GM12878 (cell line): ENCODE results near the gene SHB. TPM values are rescaled to one million over a fixed set of nuclear protein-coding genes. Genes with fewer than 3 reads are reported as not detected.

Experiments used
- MYC ChIP-seq: IDR thresholded peaks from 2 replicates; pipeline ENCODE4 v1.6.1; 2011; ENCODE audit warnings: mild to moderate bottlenecking, low read length, moderate library complexity, inconsistent platforms; ENCODE audit not compliant: insufficient read depth, insufficient replicate concordance, insufficient read length, severe bottlenecking
- NR2C1 ChIP-seq: fragments of 450-650 bp; IDR thresholded peaks from 2 replicates; pipeline ENCODE4 v1.6.1; 2017; ENCODE audit warnings: antibody characterized with exemption, mild to moderate bottlenecking, moderate library complexity
- SMC3 ChIP-seq: IDR thresholded peaks from 2 replicates; pipeline ENCODE4 v1.6.1; 2011; ENCODE audit warnings: low read length, improper control_type of control experiment, borderline replicate concordance
- SPI1 ChIP-seq: IDR thresholded peaks from 2 replicates; pipeline ENCODE4 v1.6.1; 2011; ENCODE audit warnings: low read depth, mild to moderate bottlenecking, low read length, moderate library complexity, borderline replicate concordance; ENCODE audit not compliant: insufficient read depth
- polyA plus RNA-seq, 11 experiments: library from polyadenylated mRNA; depleted of rRNA in 4 of 11; unstranded in 6 of 11; stranded (reverse) in 5 of 11; fragments of >200 nt; fragmentation: Nextera tagmentation in 4 of 11; fragmentation: Illumina TruSeq in 1 of 11; extraction: Ambion mirVana in 4 of 11; extraction: Trizol in 1 of 11; gene quantifications; 1 replicate in 1 of 11; 2 replicates in 10 of 11; pipeline versions ENCODE4 v1.2.1 to v1.2.3, GENCODE V29; 2011 to 2016; ENCODE audit warnings: inconsistent platforms in 2 of 11, missing spikeins in 2 of 11, low read depth in 1 of 11
- total RNA-seq, 4 experiments: library from RNA; depleted of rRNA in 3 of 4; stranded (reverse); fragments of >200 nt in 3 of 4; fragmentation: Illumina TruSeq in 1 of 4; extraction: Trizol in 1 of 4; gene quantifications; 2 replicates each; pipeline versions ENCODE4 v1.2.1 to v1.2.3, GENCODE V29; 2013 to 2021
- TF ChIP-seq, protein P1 (sequence below): fragments of 450-650 bp; formaldehyde crosslinking; IDR thresholded peaks from 2 replicates; pipeline ENCODE4 v1.4.0; 2022; ENCODE audit warnings: mild to moderate bottlenecking, moderate library complexity
- TF ChIP-seq, protein P2 (sequence below): IDR thresholded peaks from 2 replicates; pipeline ENCODE4 v1.6.1; 2012; ENCODE audit warnings: mild to moderate bottlenecking, low read depth, low read length
- TF ChIP-seq, protein P3 (sequence below): IDR thresholded peaks from 2 replicates; pipeline ENCODE4 v1.6.1; 2011; ENCODE audit warnings: borderline replicate concordance, low read depth, mild to moderate bottlenecking, moderate library complexity, mixed read lengths, low read length; ENCODE audit not compliant: insufficient read depth; ENCODE audit errors: extremely low read length

Gene SHB
- total and polyA plus RNA-seq, 10 of the 15 experiments (the other 5 are each of a cell fraction or from before 2014, with no cell fraction given), result 0.29 to 6.2 (median 1.3) TPM

DNA sequence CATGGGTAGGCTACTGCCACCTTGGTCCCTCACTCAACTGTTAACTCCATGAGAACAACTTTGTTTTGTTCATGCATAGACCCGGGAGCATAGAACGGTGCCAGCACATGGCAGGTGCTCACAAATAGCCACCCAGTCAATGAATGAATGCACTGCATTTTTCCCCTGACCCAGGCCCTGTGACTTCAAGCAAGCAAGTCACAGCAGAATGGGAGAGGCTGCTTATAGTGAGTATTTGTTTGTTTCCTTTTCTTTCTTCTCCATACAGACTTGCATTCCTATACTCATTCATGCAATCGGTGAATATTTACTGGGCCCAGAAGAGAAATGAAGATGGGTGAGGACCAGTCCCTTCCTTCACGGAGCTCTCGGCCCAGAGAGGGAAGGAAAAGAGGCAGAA lies 62.0 kb downstream of the SHB start (continued):
- TF ChIP-seq NR2C1 (no peak), SMC3 (no peak), MYC (no peak), SPI1 (no peak)
- TF ChIP-seq, protein P1, sequence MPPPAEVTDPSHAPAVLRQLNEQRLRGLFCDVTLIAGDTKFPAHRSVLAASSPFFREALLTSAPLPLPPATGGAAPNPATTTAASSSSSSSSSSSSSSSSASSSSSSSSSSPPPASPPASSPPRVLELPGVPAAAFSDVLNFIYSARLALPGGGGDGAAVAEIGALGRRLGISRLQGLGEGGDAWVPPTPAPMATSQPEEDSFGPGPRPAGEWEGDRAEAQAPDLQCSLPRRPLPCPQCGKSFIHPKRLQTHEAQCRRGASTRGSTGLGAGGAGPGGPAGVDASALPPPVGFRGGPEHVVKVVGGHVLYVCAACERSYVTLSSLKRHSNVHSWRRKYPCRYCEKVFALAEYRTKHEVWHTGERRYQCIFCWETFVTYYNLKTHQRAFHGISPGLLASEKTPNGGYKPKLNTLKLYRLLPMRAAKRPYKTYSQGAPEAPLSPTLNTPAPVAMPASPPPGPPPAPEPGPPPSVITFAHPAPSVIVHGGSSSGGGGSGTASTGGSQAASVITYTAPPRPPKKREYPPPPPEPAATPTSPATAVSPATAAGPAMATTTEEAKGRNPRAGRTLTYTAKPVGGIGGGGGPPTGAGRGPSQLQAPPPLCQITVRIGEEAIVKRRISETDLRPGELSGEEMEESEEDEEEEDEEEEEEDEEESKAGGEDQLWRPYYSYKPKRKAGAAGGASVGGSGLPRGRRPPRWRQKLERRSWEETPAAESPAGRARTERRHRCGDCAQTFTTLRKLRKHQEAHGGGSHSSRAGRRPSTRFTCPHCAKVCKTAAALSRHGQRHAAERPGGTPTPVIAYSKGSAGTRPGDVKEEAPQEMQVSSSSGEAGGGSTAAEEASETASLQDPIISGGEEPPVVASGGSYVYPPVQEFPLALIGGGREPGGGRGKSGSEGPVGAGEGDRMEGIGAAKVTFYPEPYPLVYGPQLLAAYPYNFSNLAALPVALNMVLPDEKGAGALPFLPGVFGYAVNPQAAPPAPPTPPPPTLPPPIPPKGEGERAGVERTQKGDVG (CRISPR knock-in tag), result no peak
- TF ChIP-seq, protein P2, sequence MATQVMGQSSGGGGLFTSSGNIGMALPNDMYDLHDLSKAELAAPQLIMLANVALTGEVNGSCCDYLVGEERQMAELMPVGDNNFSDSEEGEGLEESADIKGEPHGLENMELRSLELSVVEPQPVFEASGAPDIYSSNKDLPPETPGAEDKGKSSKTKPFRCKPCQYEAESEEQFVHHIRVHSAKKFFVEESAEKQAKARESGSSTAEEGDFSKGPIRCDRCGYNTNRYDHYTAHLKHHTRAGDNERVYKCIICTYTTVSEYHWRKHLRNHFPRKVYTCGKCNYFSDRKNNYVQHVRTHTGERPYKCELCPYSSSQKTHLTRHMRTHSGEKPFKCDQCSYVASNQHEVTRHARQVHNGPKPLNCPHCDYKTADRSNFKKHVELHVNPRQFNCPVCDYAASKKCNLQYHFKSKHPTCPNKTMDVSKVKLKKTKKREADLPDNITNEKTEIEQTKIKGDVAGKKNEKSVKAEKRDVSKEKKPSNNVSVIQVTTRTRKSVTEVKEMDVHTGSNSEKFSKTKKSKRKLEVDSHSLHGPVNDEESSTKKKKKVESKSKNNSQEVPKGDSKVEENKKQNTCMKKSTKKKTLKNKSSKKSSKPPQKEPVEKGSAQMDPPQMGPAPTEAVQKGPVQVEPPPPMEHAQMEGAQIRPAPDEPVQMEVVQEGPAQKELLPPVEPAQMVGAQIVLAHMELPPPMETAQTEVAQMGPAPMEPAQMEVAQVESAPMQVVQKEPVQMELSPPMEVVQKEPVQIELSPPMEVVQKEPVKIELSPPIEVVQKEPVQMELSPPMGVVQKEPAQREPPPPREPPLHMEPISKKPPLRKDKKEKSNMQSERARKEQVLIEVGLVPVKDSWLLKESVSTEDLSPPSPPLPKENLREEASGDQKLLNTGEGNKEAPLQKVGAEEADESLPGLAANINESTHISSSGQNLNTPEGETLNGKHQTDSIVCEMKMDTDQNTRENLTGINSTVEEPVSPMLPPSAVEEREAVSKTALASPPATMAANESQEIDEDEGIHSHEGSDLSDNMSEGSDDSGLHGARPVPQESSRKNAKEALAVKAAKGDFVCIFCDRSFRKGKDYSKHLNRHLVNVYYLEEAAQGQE, result no peak
- TF ChIP-seq, protein P3, sequence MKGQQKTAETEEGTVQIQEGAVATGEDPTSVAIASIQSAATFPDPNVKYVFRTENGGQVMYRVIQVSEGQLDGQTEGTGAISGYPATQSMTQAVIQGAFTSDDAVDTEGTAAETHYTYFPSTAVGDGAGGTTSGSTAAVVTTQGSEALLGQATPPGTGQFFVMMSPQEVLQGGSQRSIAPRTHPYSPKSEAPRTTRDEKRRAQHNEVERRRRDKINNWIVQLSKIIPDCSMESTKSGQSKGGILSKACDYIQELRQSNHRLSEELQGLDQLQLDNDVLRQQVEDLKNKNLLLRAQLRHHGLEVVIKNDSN, result no peak
